Kidney epithelial cell (primary cell): Measurements from ENCODE around the gene EML3. TPM values are rescaled to one million over a fixed set of nuclear protein-coding genes. Genes with fewer than 3 reads are reported as not detected.
"Not testable (repeated sequence)": the region's sequence is repeated elsewhere in the genome, so short reads cannot be mapped to it uniquely, and the experiment has no call there.

Experiments used
- DNase-seq: peaks from one replicate; pipeline ENCODE4 v3.0.0-alpha.2; 2010; ENCODE audit warnings: low read depth
- H3K27me3 ChIP-seq: 2 replicates; pipeline ENCODE4 v1.6.0; 2011; ENCODE audit warnings: low read length; ENCODE audit not compliant: control insufficient read depth, insufficient read depth
- H3K36me3 ChIP-seq: 2 replicates; pipeline ENCODE4 v1.5.1; 2011; ENCODE audit warnings: low read length; ENCODE audit not compliant: control insufficient read depth, insufficient read depth
- H3K4me3 ChIP-seq: 2 replicates; pipeline ENCODE4 v1.5.1; 2011; ENCODE audit warnings: low read depth, mild to moderate bottlenecking, control low read depth, low read length
- CTCF ChIP-seq: IDR thresholded peaks from 2 replicates; pipeline ENCODE4 v1.5.1; 2011; ENCODE audit warnings: mild to moderate bottlenecking, moderate library complexity, low read length, control low read depth, inconsistent platforms; ENCODE audit not compliant: insufficient read depth, poor library complexity, severe bottlenecking
- total RNA-seq: library from RNA; depleted of rRNA; stranded (reverse); fragments of >200 nt; gene quantifications from 2 replicates; pipeline ENCODE4 v1.2.3, GENCODE V29; 2015

The EML3 gene
- total RNA-seq, 1 donor from 2014 or later = 21.1 TPM

- DNase-seq = peak; percentile 100
- TF ChIP-seq CTCF = no peak
- H3K4me3 ChIP-seq = peak within 1 kb of the TSS; percentile 86
- H3K27me3 ChIP-seq = no peaks in the 10 kb centered on the region
- peaks cover 6% of the 10 kb centered on the region for H3K36me3 ChIP-seq
Measured at GRCh38 chr11:62573592-62574362, 38.8 kb downstream of the EML3 start, which contains the start of gene EEF1G. TSS of gene EEF1G (minus strand) at chr11:62573891. CDS start at chr11:62573842, 49 bp downstream.

GRCh38 chr11:62573006-62573591 is 39.5 kb downstream of the EML3 start:
- Histone ChIP-seq H3K27me3 (no peaks in the 10 kb centered on the region), H3K36me3 (peaks cover 6% of the 10 kb centered on the region), H3K4me3 (peak overlapping the region; percentile 86)
- no peak for TF ChIP-seq CTCF
- DNase-seq = no peak

- Histone ChIP-seq H3K4me3 (peak overlapping the region; percentile 86), H3K27me3 (no peaks in the 10 kb centered on the region), H3K36me3 (peaks cover 6% of the 10 kb centered on the region)
- no peak for DNase-seq
- TF ChIP-seq CTCF = no peak
Measured at GRCh38 chr11:62572431-62572830, 40.1 kb downstream of the EML3 start.

- not testable (repeated sequence) for H3K27me3 ChIP-seq, H3K36me3 ChIP-seq, H3K4me3 ChIP-seq, DNase-seq
Measured at GRCh38 chr11:62571493-62571892, 41.1 kb downstream of the EML3 start.

GRCh38 chr11:62570903-62571302 is 41.7 kb downstream of the EML3 start:
- not testable (repeated sequence) for H3K27me3 ChIP-seq, H3K4me3 ChIP-seq, DNase-seq, H3K36me3 ChIP-seq

GRCh38 chr11:62569611-62570010 is 43.0 kb downstream of the EML3 start:
- TF ChIP-seq CTCF = no peak
- DNase-seq = no peak
- Histone ChIP-seq H3K4me3 (no peak overlapping the region), H3K27me3 (no peaks in the 10 kb centered on the region), H3K36me3 (peaks cover 5% of the 10 kb centered on the region)
